Esophagus muscularis mucosa (tissue), 4 donors: Measurements from ENCODE around the gene ATXN10.

ENCODE experiments used
- CTCF ChIP-seq, 3 experiments: fragments of 200-600 bp in 2 of 3; fragments of 450-650 bp in 1 of 3; sonication (generic) in 2 of 3; IDR thresholded peaks; one replicate each; pipeline ENCODE4 v1.5.1; 2017 to 2019; ENCODE audit warnings: antibody characterized with exemption in 3 of 3, mild to moderate bottlenecking in 2 of 3, moderate library complexity in 1 of 3
- EP300 ChIP-seq: sonication (generic); formaldehyde crosslinking; IDR thresholded peaks from one replicate; pipeline ENCODE4 v1.6.1; 2017; ENCODE audit warnings: antibody characterized with exemption
- POLR2A ChIP-seq: fragments of 450-650 bp; IDR thresholded peaks from one replicate; pipeline ENCODE4 v1.6.1; 2017; ENCODE audit warnings: antibody characterized with exemption, moderate library complexity, mild to moderate bottlenecking, low read depth

DNA sequence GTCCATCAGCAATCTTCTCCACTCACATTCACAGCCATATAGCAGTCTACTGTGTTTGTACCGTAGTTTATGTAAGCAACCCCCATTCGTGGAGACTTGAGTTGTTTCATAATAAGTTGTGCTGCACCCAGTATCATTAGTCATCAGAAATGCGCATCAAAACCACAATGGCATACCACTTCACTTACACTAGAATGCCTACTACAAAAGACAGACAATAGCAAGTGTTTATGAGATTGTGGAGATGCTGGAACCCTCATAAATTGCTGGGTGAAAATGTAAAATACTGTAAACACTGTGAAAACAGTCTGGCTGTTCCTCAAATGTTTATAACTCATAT is 133.3 kb downstream of the ATXN10 start:
- TF ChIP-seq CTCF (IDR thresholded peaks at IDR 0.05) (no peak), POLR2A (no peak), EP300 (no peak)
